ENCODE measurements around the gene PPP1R12B.

Gene PPP1R12B

DNA sequence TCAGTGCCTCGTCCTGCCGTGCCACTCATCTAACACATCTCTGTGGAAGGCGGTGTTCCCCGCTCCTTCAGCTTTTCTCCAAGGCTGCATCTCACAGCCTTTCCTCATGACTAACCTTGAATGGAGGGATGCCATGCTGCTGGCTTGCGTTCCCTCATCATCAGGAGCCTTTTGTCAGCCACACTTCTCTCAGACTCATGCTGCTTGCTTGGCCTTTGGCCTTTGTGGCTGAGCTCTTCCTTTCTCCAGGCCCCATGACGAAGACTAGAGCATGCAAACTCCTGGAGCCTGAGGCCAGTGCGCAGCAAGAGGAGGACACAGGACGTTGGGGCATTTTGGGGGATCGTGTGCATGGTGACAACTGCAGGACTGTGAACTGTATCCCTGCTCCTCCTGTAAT is 291.0 kb downstream of the PPP1R12B start:
- peak in 1 of 2 experiments; percentile 21 for DNase-seq

DNA sequence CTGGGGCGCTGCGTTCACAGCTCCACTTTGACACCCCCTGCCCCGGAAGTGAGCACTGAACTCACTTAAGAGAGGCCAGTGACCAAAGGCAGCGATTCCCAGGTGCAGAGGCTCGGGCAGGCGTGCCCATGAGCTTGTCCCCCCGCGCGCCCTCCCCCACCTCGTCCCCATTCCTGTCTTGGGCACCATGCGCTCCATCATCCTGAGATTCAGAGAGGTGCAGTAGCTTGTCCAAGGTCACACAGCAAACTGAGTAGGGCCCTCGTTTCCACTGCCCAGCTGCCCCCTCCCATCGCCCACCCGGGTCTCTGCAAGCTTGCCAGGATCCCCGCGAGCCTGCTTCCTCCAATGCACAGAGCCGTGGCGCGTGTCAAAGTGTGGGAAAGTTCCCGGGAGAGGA is 293.7 kb downstream of the PPP1R12B start:
- DNase-seq = no peak
